SK-N-DZ (cell line): ENCODE results near the gene CAMKK2. TPM values are rescaled to one million over a fixed set of nuclear protein-coding genes. Genes with fewer than 3 reads are reported as not detected.
A peak's percentile ranks its signal among the peaks of the same experiment; 100 is the strongest.
"Not testable (repeated sequence)": the region's sequence is repeated elsewhere in the genome, so short reads cannot be mapped to it uniquely, and the experiment has no call there.

Source experiments
- DNase-seq: peaks from one replicate; pipeline ENCODE4 v3.0.0-alpha.2; 2015; ENCODE audit warnings: low spot score
- polyA plus RNA-seq, 2 experiments: library from polyadenylated mRNA; depleted of rRNA; stranded (reverse); fragments of >200 nt; gene quantifications; 2 replicates each; pipeline ENCODE4 v1.2.3, GENCODE V29; 2014

The CAMKK2 gene
- 30.7 and 30.8 TPM in 2 replicates for polyA plus RNA-seq (2014; cell fraction: cytosol; rRNA removed)
- polyA plus RNA-seq (2014; cell fraction: nucleus; rRNA removed), result 35.4 and 50.0 TPM in 2 replicates

GRCh38 chr12:121296618-121297434 is at the start of gene CAMKK2:
Gene CAMKK2 (minus strand): TSS chr12:121296709. CDS start chr12:121274526, 22,183 bp downstream.
- DNase-seq, result peak; percentile 87

DNA sequence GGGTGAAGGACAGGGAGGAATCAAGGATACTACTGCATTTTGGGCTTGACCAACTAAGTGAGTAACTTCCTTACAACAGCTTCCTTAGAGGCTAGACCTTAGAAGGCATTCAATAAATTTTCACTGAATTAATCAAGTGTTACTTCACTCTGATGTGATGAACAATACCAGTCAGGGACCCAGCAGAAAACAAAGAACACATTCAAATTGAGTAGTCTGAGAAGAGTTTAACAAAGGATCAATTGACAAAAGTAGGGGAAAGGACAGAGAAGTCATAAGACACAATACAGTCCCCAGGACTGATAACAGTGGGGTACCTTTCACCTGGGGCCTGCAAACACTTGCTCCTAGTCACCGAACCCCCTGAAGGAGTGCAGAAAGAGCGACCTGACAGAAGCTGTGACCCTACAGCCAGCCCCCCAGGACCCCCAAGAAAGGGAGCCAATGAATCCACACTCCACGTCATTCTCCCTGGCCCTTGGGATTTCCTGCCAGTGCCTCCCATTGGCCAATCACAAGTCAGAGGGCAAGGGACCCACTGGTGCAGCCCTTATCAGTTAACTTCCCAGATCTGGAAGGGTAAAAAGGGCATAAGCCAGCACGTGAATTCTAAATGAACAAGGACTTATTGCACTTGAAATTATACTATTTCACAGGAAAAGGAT is 48.8 kb upstream of the CAMKK2 start:
- no peak for DNase-seq

DNA sequence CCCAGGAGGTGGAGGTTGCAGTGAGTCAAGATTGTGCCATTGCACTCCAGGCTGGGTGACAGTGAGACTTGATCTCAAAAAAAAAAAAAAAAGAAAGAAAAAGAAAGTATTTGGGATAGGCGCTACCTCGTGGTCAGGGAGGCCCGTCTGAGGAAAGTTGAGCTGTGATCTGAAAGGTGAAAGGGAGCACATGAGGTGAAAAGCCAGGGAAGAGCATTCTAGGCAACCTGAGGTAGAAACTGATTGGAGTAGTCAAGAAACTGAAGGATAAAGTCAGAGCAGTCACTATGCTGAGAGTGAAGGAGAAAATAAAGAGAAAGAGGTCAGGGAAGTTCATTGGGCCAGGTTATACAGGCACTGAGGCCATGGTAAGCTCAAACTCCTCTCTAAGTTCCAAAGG is 48.0 kb upstream of the CAMKK2 start:
- DNase-seq, result no peak

DNA sequence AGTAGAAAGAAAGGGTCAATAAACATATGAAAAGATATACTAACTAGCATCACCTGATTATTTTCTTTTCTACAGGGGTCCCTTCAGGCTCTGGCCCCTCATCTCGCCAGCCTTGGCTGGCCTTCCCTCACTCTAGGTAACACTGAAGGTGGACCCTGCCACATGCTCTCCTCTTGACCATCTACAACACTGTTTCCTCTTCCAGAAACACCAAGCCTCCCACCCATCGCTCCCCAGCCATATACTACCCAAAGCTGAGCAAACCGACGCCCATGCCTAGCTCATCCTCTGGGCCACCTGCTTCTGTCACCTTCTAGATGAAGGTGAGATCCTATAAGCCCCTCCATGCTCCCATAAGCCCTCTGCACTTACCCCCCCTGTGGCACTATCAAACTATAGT is 40.9 kb upstream of the CAMKK2 start:
- DNase-seq, result no peak

DNA sequence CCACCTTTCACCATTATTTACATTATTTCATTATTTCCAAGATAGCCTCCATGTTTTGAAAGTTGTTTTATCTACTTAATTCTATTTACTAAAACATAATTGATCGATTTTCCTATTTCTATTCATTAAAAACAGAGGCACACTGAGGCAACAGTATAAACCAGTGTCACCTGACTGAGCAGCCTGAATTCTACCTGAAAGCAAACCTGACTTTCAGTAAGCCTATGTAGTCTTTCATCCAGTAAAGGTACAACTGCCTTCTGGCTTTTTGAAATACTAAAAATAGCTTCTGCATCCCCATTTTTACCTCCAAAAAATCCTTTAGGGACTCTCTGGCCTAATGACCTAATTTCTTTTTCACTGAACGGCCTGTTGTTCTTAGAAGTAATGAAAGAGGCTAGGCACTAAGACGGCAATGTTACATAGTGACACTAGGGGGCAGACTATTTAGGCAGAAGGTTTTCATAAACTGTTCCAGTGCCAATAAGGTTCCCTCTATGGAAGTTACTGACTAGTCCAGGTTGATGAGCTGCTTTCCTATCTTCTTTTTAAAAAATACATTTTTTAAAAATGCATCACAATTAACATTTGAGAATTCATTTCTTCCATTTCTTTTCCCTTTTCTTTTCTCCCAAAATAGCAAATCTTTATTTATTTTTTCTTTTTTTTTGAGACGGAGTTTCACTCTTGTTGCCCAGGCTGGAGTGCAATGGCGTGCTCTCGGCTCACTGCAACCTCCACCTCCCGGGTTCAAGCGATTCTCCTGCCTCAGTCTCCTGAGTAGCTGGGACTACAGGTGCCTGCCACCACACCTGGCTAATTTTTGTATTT is 38.2 kb upstream of the CAMKK2 start:
- DNase-seq, result peak; percentile 73

GRCh38 chr12:121333747-121334146 is 37.2 kb upstream of the CAMKK2 start:
- no peak for DNase-seq

- DNase-seq, result no peak
Measured at GRCh38 chr12:121331248-121331647, 34.7 kb upstream of the CAMKK2 start.

GRCh38 chr12:121330692-121331091 is 34.2 kb upstream of the CAMKK2 start:
- no peak for DNase-seq

GRCh38 chr12:121330195-121330594 is 33.7 kb upstream of the CAMKK2 start:
- DNase-seq, result no peak

GRCh38 chr12:121328620-121329019 is 32.1 kb upstream of the CAMKK2 start:
- DNase-seq, result no peak

- DNase-seq, result no peak
Measured at GRCh38 chr12:121326996-121327674, 30.6 kb upstream of the CAMKK2 start.

- DNase-seq, result no peak
Measured at GRCh38 chr12:121325922-121326396, 29.4 kb upstream of the CAMKK2 start.

- no peak for DNase-seq
Measured at GRCh38 chr12:121323908-121324307, 27.4 kb upstream of the CAMKK2 start.

DNA sequence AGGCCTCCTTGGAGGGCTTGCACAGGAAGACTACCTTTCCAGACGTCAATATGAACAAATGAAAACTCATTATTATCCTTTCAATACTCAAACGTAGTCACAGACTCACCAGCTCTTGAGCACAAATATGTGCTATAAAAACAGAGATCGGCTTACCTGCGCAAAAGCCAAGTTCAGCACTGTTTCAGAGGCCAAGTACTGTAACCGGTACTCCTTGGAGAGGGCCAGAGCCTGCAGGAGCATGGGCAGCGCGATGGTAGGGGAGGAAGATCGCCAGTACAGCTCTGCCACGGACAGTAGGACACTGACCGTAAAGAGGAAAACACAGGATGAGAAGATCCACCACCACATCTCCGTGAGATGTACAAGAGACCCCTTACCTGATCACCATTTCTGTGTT is 21.6 kb upstream of the CAMKK2 start:
- DNase-seq, result no peak

DNA sequence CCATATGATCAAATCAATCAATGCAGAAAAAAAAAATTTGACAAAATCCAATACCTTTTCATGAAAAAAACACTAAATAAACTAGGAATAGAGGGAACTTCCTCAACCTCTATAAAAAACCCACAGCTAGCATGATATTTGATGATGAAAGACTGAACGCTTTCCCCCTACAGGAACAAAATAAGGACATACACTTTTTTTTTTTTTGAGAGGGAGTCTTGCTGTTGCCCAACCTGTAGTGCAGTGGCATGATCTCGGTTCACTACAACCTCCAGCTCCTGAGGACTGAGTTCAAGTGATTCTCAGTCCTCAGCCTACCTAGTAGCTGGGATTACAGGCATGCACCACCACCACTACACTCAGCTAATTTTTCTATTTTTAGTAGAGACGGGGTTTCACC is 17.9 kb upstream of the CAMKK2 start:
- no peak for DNase-seq

GRCh38 chr12:121310231-121310630 is 13.7 kb upstream of the CAMKK2 start:
- DNase-seq, result not testable (repeated sequence)

DNA sequence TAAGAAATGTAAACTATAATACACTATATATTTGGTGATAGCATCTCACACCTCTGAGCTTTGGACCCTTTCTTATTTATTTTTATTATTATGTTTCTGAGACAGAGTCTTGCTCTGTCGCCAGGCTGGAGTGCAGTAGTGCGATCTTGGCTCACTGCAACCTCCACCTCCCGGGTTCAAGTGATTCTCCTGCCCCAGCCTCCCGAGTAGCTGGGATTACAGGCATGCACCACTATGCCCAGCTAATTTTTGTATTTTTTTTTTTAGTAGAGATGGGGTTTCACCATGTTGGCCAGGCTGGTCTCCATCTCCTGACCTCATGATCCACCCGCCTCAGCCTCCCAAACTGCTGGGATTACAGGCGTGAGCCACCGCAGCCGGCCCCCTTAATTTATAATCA is 10.9 kb upstream of the CAMKK2 start:
- not testable (repeated sequence) for DNase-seq

DNA sequence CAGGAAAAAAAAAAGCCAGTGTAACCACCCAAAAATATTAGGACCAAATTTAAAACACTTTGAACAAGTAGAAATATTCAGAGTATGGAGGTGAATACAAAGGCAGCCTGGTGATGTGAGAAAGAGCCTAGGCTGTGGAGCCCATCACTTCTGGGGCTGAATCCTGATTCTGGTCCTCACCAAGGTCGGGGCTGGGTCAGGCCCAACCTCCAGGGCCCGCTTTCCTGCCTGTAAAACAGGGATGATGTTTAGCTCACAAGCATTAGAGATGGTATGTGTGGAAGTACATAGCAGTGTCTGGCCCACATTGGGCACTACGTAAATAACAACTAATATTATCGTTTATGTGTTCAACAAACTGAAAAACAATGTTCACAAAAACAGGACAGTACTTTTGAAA is 7.8 kb upstream of the CAMKK2 start:
- DNase-seq, result no peak

- DNase-seq, result no peak
Measured at GRCh38 chr12:121301876-121302275, 5.4 kb upstream of the CAMKK2 start.

DNA sequence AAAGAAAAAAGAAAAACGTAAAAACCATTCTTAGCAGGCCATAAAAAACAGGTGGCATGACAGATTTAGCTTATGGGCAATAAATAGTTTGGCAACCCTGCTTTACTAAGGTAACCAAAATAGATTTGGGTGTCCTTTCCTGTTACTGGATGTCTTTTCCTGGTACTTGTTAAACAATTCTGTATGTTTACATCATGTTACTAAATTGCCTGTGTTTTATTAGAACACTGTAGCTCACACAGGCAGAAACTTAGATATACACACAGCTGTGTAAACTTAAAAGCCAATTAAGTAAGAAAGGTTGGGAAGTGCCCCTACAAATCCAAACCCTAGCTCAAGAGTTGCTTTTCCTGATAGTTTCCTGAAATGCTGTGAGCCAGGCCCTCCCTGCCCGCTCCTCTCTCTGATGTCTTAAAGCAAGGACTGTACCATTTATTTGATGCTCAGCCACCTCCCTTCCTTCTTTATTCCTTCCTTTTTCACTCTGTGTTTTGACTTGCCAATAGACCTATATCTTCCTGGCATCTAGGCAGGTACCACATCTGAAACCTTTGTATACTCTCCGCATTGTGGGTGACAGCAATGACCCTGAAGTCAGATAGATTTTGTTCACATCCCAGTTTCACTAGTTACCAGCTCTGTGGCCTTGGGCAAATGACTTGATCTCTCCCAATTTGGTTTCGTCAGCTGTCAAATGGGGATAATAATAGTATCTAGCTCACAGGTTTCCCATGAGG is 3.7 kb upstream of the CAMKK2 start:
- DNase-seq, result no peak

DNA sequence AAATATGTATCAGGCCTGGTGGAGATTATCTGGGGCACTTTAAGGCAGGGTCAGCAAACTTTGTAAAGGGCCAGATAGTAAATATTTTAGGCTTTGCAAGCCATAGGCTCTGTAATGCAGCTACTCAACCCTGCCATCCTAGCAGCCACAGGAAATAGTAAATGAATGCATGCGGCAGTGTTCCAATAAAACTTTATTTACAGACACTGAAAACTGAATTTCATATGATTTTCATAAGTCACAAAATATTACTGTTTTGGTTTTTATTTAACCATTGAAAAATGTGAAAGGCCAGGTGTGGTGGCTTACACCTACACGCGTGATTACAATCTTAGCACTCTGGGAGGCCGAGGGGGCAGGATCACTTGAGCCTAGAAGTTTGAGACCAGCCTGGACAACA is 3.2 kb upstream of the CAMKK2 start:
- DNase-seq, result no peak
